CD8-positive, alpha-beta memory T cell (primary cell): ENCODE measurements around the gene ARSA. TPM values are rescaled to one million over a fixed set of nuclear protein-coding genes. Genes with fewer than 3 reads are reported as not detected.

Experiments
- CTCF ChIA-PET: fragments of 350-600 bp; sonication (Branson Sonifier 250); formaldehyde crosslinking; loops from one replicate; lab custom pipeline; 2021; ENCODE audit warnings: antibody characterized with exemption; lab: Charles Lee
- POLR2A ChIA-PET: fragments of 350-600 bp; sonication (Branson Sonifier 250); formaldehyde crosslinking; loops from one replicate; lab custom pipeline; 2021; ENCODE audit warnings: antibody characterized with exemption; lab: Charles Lee
- DNase-seq, 5 donors: peaks; one replicate each; pipeline versions ENCODE4 v3.0.0 to v3.0.0-alpha.2; 2020 to 2022; ENCODE audit warnings: mixed read lengths in 1 of 5
- H3K27ac ChIP-seq: one replicate; pipeline ENCODE4 v1.7.0; 2013; ENCODE audit warnings: low read depth, mild to moderate bottlenecking, low read length, moderate library complexity
- H3K27me3 ChIP-seq: 2 replicates; pipeline ENCODE4 v1.7.0; 2013; ENCODE audit warnings: low read length, mild to moderate bottlenecking; ENCODE audit not compliant: insufficient read depth, poor library complexity, severe bottlenecking
- H3K36me3 ChIP-seq: 2 replicates; pipeline ENCODE4 v1.7.0; 2013; ENCODE audit warnings: mild to moderate bottlenecking, low read length, moderate library complexity; ENCODE audit not compliant: insufficient read depth
- H3K4me1 ChIP-seq: 2 replicates; pipeline ENCODE4 v1.7.0; 2013; ENCODE audit warnings: mild to moderate bottlenecking, low read length, moderate library complexity; ENCODE audit not compliant: insufficient read depth
- H3K4me3 ChIP-seq: 2 replicates; pipeline ENCODE4 v1.7.0; 2013; ENCODE audit warnings: mild to moderate bottlenecking, low read length
- H3K9me3 ChIP-seq: 2 replicates; pipeline ENCODE4 v1.7.0; 2013; ENCODE audit warnings: mild to moderate bottlenecking, low read length
- H3K27ac Mint-ChIP-seq, 8 donors: one replicate each; pipeline ENCODE4 v1.8.0; 2020 to 2021; ENCODE audit warnings: mixed read lengths in 8 of 8, mild to moderate bottlenecking in 6 of 8, inconsistent platforms in 3 of 8, moderate library complexity in 3 of 8
- H3K27me3 Mint-ChIP-seq, 2 donors: one replicate each; pipeline ENCODE4 v1.8.0; 2020 to 2021; ENCODE audit warnings: mixed read lengths in 2 of 2, mild to moderate bottlenecking in 1 of 2, moderate library complexity in 1 of 2
- H3K36me3 Mint-ChIP-seq, 3 donors: one replicate each; pipeline ENCODE4 v1.8.0; 2020 to 2021; ENCODE audit warnings: mixed read lengths in 3 of 3, inconsistent platforms in 1 of 3, mild to moderate bottlenecking in 1 of 3
- H3K4me1 Mint-ChIP-seq, 3 donors: one replicate each; pipeline ENCODE4 v1.8.0; 2020 to 2021; ENCODE audit warnings: mixed read lengths in 3 of 3, inconsistent platforms in 1 of 3, mild to moderate bottlenecking in 1 of 3
- H3K4me3 Mint-ChIP-seq, 7 donors: one replicate each; pipeline ENCODE4 v1.8.0; 2020 to 2021; ENCODE audit warnings: mixed read lengths in 7 of 7, mild to moderate bottlenecking in 6 of 7, moderate library complexity in 4 of 7, inconsistent platforms in 2 of 7
- H3K9me3 Mint-ChIP-seq, 5 donors: one replicate each; pipeline ENCODE4 v1.8.0; 2020 to 2022; ENCODE audit warnings: mixed read lengths in 5 of 5, mild to moderate bottlenecking in 3 of 5, moderate library complexity in 2 of 5, inconsistent platforms in 1 of 5
- polyA plus RNA-seq: library from polyadenylated mRNA; unstranded; fragments of 300-500 nt; fragmentation: Illumina TruSeq; gene quantifications from one replicate; pipeline ENCODE4 v1.2.3, GENCODE V29; 2021
- total RNA-seq, 2 experiments: library from RNA; stranded (reverse); gene quantifications; one replicate each; pipeline ENCODE4 v1.2.3, GENCODE V29; 2021

ARSA gene
- 10 to 100 TPM; 23.6 to 25.3 TPM for total RNA-seq
- 10.6 TPM for polyA plus RNA-seq

GRCh38 chr22:50627642-50628542 is at the start of gene ARSA:
TSS of gene ARSA (minus strand) at chr22:50628152. CDS start at chr22:50627779, 373 bp downstream.
- no peaks in the 10 kb centered on the region for H3K9me3 ChIP-seq
- peaks cover 20% of the 10 kb centered on the region for H3K4me1 ChIP-seq
- H3K27me3 ChIP-seq: no peaks in the 10 kb centered on the region
- POLR2A ChIA-PET: interaction anchor here (0.7 to 1.8 kb wide), 4 partner anchors 28 to 102 kb away, joined by 3 to 5 read pairs (median 3); partner anchors contain the start of gene SCO2
- peaks cover 0 to 23% (median 2%) of the 10 kb centered on the region in 3 donors for H3K36me3 Mint-ChIP-seq
- H3K27ac Mint-ChIP-seq: peak within 1 kb of the TSS; percentile 82 to 99 (median 93)
- H3K27me3 Mint-ChIP-seq: no peaks in the 10 kb centered on the region
- peak within 1 kb of the TSS; percentile 84 for H3K4me3 ChIP-seq
- peaks cover 0 to 5% (median 0%) of the 10 kb centered on the region in 5 donors for H3K9me3 Mint-ChIP-seq
- peak; percentile 71 to 87 (median 80) for DNase-seq
- H3K4me1 Mint-ChIP-seq: peaks cover 18 to 35% (median 24%) of the 10 kb centered on the region in 3 donors
- peak within 1 kb of the TSS; percentile 57 for H3K27ac ChIP-seq
- CTCF ChIA-PET: interaction anchor here (1.2 to 1.7 kb wide), 2 partner anchors 65 to 102 kb away, joined by 3 to 4 read pairs; partner anchors contain the start of genes SCO2 and SYCE3
- H3K36me3 ChIP-seq: no peaks in the 10 kb centered on the region
- peak within 1 kb of the TSS; percentile 75 to 90 (median 84) for H3K4me3 Mint-ChIP-seq

GRCh38 chr22:50676661-50677492 is 48.9 kb upstream of the ARSA start:
- Mint-ChIP-seq H3K4me1 (peaks cover 8 to 18% (median 9%) of the 10 kb centered on the region in 3 donors), H3K27ac (peak overlapping the region in 1 of 8 donors; percentile 24), H3K27me3 (peaks cover 20 to 28% of the 10 kb centered on the region in 2 donors), H3K9me3 (no peaks in the 10 kb centered on the region), H3K36me3 (no peaks in the 10 kb centered on the region), H3K4me3 (peak overlapping the region in 1 of 7 donors; percentile 27)
- POLR2A ChIA-PET: no interaction called here
- CTCF ChIA-PET: no interaction called here
- Histone ChIP-seq H3K27ac (no peak overlapping the region), H3K4me1 (peaks cover 11% of the 10 kb centered on the region), H3K4me3 (no peak overlapping the region), H3K9me3 (no peaks in the 10 kb centered on the region), H3K36me3 (no peaks in the 10 kb centered on the region), H3K27me3 (peaks cover 23% of the 10 kb centered on the region)
- no peak for DNase-seq

- Mint-ChIP-seq H3K36me3 (no peaks in the 10 kb centered on the region), H3K9me3 (no peaks in the 10 kb centered on the region), H3K27me3 (peaks cover 20 to 35% of the 10 kb centered on the region in 2 donors), H3K4me1 (peaks cover 8 to 25% (median 9%) of the 10 kb centered on the region in 3 donors), H3K4me3 (peak overlapping the region in 3 of 7 donors; percentile 63 to 72 (median 64)), H3K27ac (peak overlapping the region in 1 of 8 donors; percentile 24)
- Histone ChIP-seq H3K27ac (no peak overlapping the region), H3K9me3 (no peaks in the 10 kb centered on the region), H3K4me3 (no peak overlapping the region), H3K27me3 (peaks cover 23% of the 10 kb centered on the region), H3K4me1 (peaks cover 11% of the 10 kb centered on the region), H3K36me3 (no peaks in the 10 kb centered on the region)
- CTCF ChIA-PET: no interaction called here
- DNase-seq: no peak
- POLR2A ChIA-PET: no interaction called here
Measured at GRCh38 chr22:50676180-50676636, 48.3 kb upstream of the ARSA start.

- H3K4me1 ChIP-seq: peaks cover 11% of the 10 kb centered on the region
- no peak overlapping the region for H3K27ac ChIP-seq
- H3K9me3 Mint-ChIP-seq: no peaks in the 10 kb centered on the region
- no peaks in the 10 kb centered on the region for H3K36me3 Mint-ChIP-seq
- peak overlapping the region in 6 of 7 donors; percentile 15 to 72 (median 66) for H3K4me3 Mint-ChIP-seq
- peaks cover 9 to 25% (median 9%) of the 10 kb centered on the region in 3 donors for H3K4me1 Mint-ChIP-seq
- ChIA-PET POLR2A (no interaction called here), CTCF (no interaction called here)
- peaks cover 23% of the 10 kb centered on the region for H3K27me3 ChIP-seq
- DNase-seq: no peak
- H3K27me3 Mint-ChIP-seq: peaks cover 21 to 40% of the 10 kb centered on the region in 2 donors
- H3K27ac Mint-ChIP-seq: peak overlapping the region in 1 of 8 donors; percentile 60
- H3K4me3 ChIP-seq: no peak overlapping the region
- H3K36me3 ChIP-seq: no peaks in the 10 kb centered on the region
- H3K9me3 ChIP-seq: no peaks in the 10 kb centered on the region
Measured at GRCh38 chr22:50675553-50676179, 47.7 kb upstream of the ARSA start.

GRCh38 chr22:50674606-50675552 is 46.9 kb upstream of the ARSA start:
- Mint-ChIP-seq H3K27ac (no peak overlapping the region), H3K9me3 (no peaks in the 10 kb centered on the region), H3K36me3 (no peaks in the 10 kb centered on the region), H3K27me3 (peaks cover 25 to 45% of the 10 kb centered on the region in 2 donors), H3K4me1 (peaks cover 9 to 25% (median 12%) of the 10 kb centered on the region in 3 donors), H3K4me3 (peak overlapping the region; percentile 48 to 72 (median 67))
- Histone ChIP-seq H3K4me1 (peaks cover 11% of the 10 kb centered on the region), H3K27ac (no peak overlapping the region), H3K9me3 (no peaks in the 10 kb centered on the region), H3K4me3 (no peak overlapping the region), H3K36me3 (no peaks in the 10 kb centered on the region), H3K27me3 (peaks cover 23% of the 10 kb centered on the region)
- ChIA-PET CTCF (no interaction called here), POLR2A (no interaction called here)
- peak in 1 of 5 donors; percentile 18 for DNase-seq

- Mint-ChIP-seq H3K9me3 (no peaks in the 10 kb centered on the region), H3K4me1 (peaks cover 9 to 25% (median 12%) of the 10 kb centered on the region in 3 donors), H3K36me3 (no peaks in the 10 kb centered on the region), H3K27me3 (peaks cover 25 to 45% of the 10 kb centered on the region in 2 donors), H3K4me3 (peak overlapping the region in 3 of 7 donors; percentile 44 to 74 (median 49)), H3K27ac (no peak overlapping the region)
- no peak overlapping the region for H3K4me3 ChIP-seq
- H3K36me3 ChIP-seq: no peaks in the 10 kb centered on the region
- peaks cover 23% of the 10 kb centered on the region for H3K27me3 ChIP-seq
- H3K27ac ChIP-seq: no peak overlapping the region
- ChIA-PET POLR2A (no interaction called here), CTCF (no interaction called here)
- H3K9me3 ChIP-seq: no peaks in the 10 kb centered on the region
- DNase-seq: no peak
- H3K4me1 ChIP-seq: peaks cover 11% of the 10 kb centered on the region
Measured at GRCh38 chr22:50674130-50674500, 46.2 kb upstream of the ARSA start.
